ENCODE results near the gene NBEA.

DNA sequence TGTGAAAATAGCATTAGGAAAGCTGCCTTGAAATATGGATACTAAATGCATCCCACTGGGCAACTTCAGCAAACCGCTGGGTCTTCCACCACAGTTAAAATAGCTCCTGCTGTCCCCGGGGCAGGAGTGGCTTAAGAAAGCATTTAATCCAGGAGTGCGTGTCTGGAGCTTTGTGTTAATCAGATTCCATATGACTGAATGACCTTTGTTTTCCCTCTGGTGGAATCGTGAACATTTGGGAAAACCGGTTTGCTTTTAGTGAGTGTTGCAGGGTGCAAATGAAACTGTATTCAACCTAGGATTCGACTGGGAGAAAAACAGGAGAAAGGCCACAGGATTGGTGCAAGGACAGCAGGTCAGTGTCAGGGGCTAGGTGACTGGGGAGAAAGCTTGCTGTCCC, 772.1 kb downstream of the NBEA start:
- TF ChIP-seq POLR2AphosphoS5 (IDR thresholded peaks at IDR 0.05) (no peak), POLR2A (IDR thresholded peaks at IDR 0.05) (no peak)

All from breast epithelium (tissue), 3 donors.